WTC11 (cell line): ENCODE results near the gene FOXC2. TPM values are rescaled to one million over a fixed set of nuclear protein-coding genes. Genes with fewer than 3 reads are reported as not detected.

Experiments used
- ATAC-seq: fragments of 200-7000 bp; cut with Tn5 transposase; 2 replicates; pipeline ENCODE4 v1.10.0; 2021; ENCODE audit warnings: mild to moderate bottlenecking, moderate library complexity
- CTCF ChIA-PET: fragments of 300-600 bp; sonication (Branson Sonifier 250); formaldehyde crosslinking; loops from one replicate; lab custom pipeline; 2021; ENCODE audit warnings: antibody characterized with exemption; lab: Charles Lee
- POLR2A ChIA-PET: fragments of 350-600 bp; sonication (Branson Sonifier 250); formaldehyde crosslinking; loops from one replicate; lab custom pipeline; 2021; ENCODE audit warnings: antibody characterized with exemption; lab: Charles Lee
- DNase-seq: peaks from one replicate; pipeline ENCODE4 v3.0.0; 2021; ENCODE audit warnings: low spot score
- H3K27ac Mint-ChIP-seq: 2 replicates; pipeline ENCODE4 v1.8.0; 2021; ENCODE audit warnings: mixed read lengths
- H3K27me3 Mint-ChIP-seq: 2 replicates; pipeline ENCODE4 v1.8.0; 2021; ENCODE audit warnings: low read depth, mild to moderate bottlenecking, moderate library complexity, mixed read lengths
- H3K36me3 Mint-ChIP-seq: 2 replicates; pipeline ENCODE4 v1.8.0; 2021; ENCODE audit warnings: mixed read lengths
- H3K4me1 Mint-ChIP-seq: 2 replicates; pipeline ENCODE4 v1.8.0; 2022; ENCODE audit warnings: mixed read lengths
- H3K4me3 Mint-ChIP-seq: 2 replicates; pipeline ENCODE4 v1.8.0; 2021; ENCODE audit warnings: mild to moderate bottlenecking, moderate library complexity, mixed read lengths
- H3K9me3 Mint-ChIP-seq: 2 replicates; pipeline ENCODE4 v1.8.0; 2021; ENCODE audit warnings: mixed read lengths
- ELF4 ChIP-seq: sonication (generic); formaldehyde crosslinking; IDR thresholded peaks from 2 replicates; pipeline ENCODE4 v1.8.1; 2022; ENCODE audit warnings: low read depth, mild to moderate bottlenecking, moderate library complexity, missing genetic modification reagents
- FOXJ3 ChIP-seq: sonication (generic); formaldehyde crosslinking; IDR thresholded peaks from 2 replicates; pipeline ENCODE4 v1.9.0; 2021; ENCODE audit warnings: missing genetic modification reagents, mild to moderate bottlenecking, borderline replicate concordance
- GTF2I ChIP-seq: fragments of 250-450 bp; sonication (Bioruptor Pico); conservative IDR thresholded peaks from 2 replicates; pipeline ENCODE4 v1.4.0; 2021; ENCODE audit warnings: mild to moderate bottlenecking
- HMGA2 ChIP-seq: fragments of 250-450 bp; sonication (Bioruptor Pico); IDR thresholded peaks from 2 replicates; pipeline ENCODE4 v1.4.0; 2021; ENCODE audit warnings: mild to moderate bottlenecking, moderate library complexity
- IRF2 ChIP-seq: sonication (generic); formaldehyde crosslinking; IDR thresholded peaks from 2 replicates; pipeline ENCODE4 v1.8.0; 2022; ENCODE audit warnings: low read depth, missing genetic modification reagents, borderline replicate concordance
- JUN ChIP-seq: sonication (generic); formaldehyde crosslinking; IDR thresholded peaks from 2 replicates; pipeline ENCODE4 v1.8.0; 2023; ENCODE audit warnings: mild to moderate bottlenecking, missing genetic modification reagents
- NFYB ChIP-seq: sonication (generic); formaldehyde crosslinking; conservative IDR thresholded peaks from 2 replicates; pipeline ENCODE4 v1.8.0; 2022; ENCODE audit warnings: low read depth, missing genetic modification reagents
- PRRX2 ChIP-seq: fragments of 250-450 bp; sonication (Bioruptor Pico); IDR thresholded peaks from 2 replicates; pipeline ENCODE4 v1.8.0; 2021; ENCODE audit warnings: mild to moderate bottlenecking
- RELA ChIP-seq: sonication (generic); formaldehyde crosslinking; IDR thresholded peaks from 2 replicates; pipeline ENCODE4 v1.8.1; 2022; ENCODE audit warnings: missing genetic modification reagents, mild to moderate bottlenecking, borderline replicate concordance
- SMAD3 ChIP-seq: sonication (generic); formaldehyde crosslinking; IDR thresholded peaks from 2 replicates; pipeline ENCODE4 v1.8.0; 2022; ENCODE audit warnings: missing genetic modification reagents, mild to moderate bottlenecking, borderline replicate concordance
- SMAD4 ChIP-seq: sonication (generic); formaldehyde crosslinking; IDR thresholded peaks from 2 replicates; pipeline ENCODE4 v1.8.0; 2022; ENCODE audit warnings: mild to moderate bottlenecking, missing genetic modification reagents
- SOX15 ChIP-seq: fragments of 250-450 bp; sonication (Bioruptor Pico); IDR thresholded peaks from 2 replicates; pipeline ENCODE4 v1.9.0; 2021; ENCODE audit warnings: mild to moderate bottlenecking
- SP1 ChIP-seq: sonication (generic); formaldehyde crosslinking; conservative IDR thresholded peaks from 2 replicates; pipeline ENCODE4 v1.8.1; 2022; ENCODE audit warnings: missing genetic modification reagents
- TCF7 ChIP-seq: sonication (generic); formaldehyde crosslinking; IDR thresholded peaks from 2 replicates; pipeline ENCODE4 v1.8.0; 2022; ENCODE audit warnings: mild to moderate bottlenecking, low read depth, missing genetic modification reagents, moderate library complexity
- ZBTB21 ChIP-seq: sonication (generic); formaldehyde crosslinking; IDR thresholded peaks from 2 replicates; pipeline ENCODE4 v1.8.1; 2023; ENCODE audit warnings: mild to moderate bottlenecking, missing genetic modification reagents, borderline replicate concordance
- ZNF263 ChIP-seq: sonication (generic); formaldehyde crosslinking; IDR thresholded peaks from 2 replicates; pipeline ENCODE4 v1.8.1; 2022; ENCODE audit warnings: low read depth, mild to moderate bottlenecking, moderate library complexity, missing genetic modification reagents
- ZNF416 ChIP-seq: fragments of 250-450 bp; sonication (Bioruptor Pico); IDR thresholded peaks from 2 replicates; pipeline ENCODE4 v1.9.0; 2021; ENCODE audit warnings: mild to moderate bottlenecking, inconsistent platforms
- ZNF423 ChIP-seq: fragments of 250-450 bp; sonication (Bioruptor Pico); IDR thresholded peaks from 2 replicates; pipeline ENCODE4 v2.1.2; 2022; ENCODE audit warnings: mild to moderate bottlenecking, moderate library complexity
- total RNA-seq: library from RNA; stranded (reverse); gene quantifications from 3 replicates; pipeline ENCODE4 v1.2.3, GENCODE V29; 2021
- TF ChIP-seq, protein P1 (sequence below): fragments of 250-450 bp; sonication (Bioruptor Pico); IDR thresholded peaks from 2 replicates; pipeline ENCODE4 v1.9.0; 2021; ENCODE audit warnings: mild to moderate bottlenecking
- TF ChIP-seq, protein P2 (sequence below): sonication (generic); formaldehyde crosslinking; IDR thresholded peaks from 2 replicates; pipeline ENCODE4 v1.8.0; 2022; ENCODE audit warnings: mild to moderate bottlenecking, missing genetic modification reagents
- TF ChIP-seq, protein P3 (sequence below): sonication (generic); formaldehyde crosslinking; IDR thresholded peaks from 2 replicates; pipeline ENCODE4 v1.8.1; 2023; ENCODE audit warnings: mild to moderate bottlenecking, missing genetic modification reagents
- TF ChIP-seq, protein P4 (sequence below): sonication (generic); formaldehyde crosslinking; IDR thresholded peaks from 2 replicates; pipeline ENCODE4 v1.8.1; 2023; ENCODE audit warnings: mild to moderate bottlenecking, missing genetic modification reagents
- TF ChIP-seq, protein P5 (sequence below): sonication (generic); formaldehyde crosslinking; IDR thresholded peaks from 2 replicates; pipeline ENCODE4 v1.8.1; 2022; ENCODE audit warnings: mild to moderate bottlenecking, missing genetic modification reagents, moderate library complexity, borderline replicate concordance
- TF ChIP-seq, protein P6 (sequence below): fragments of 250-450 bp; sonication (Bioruptor Pico); IDR thresholded peaks from 2 replicates; pipeline ENCODE4 v1.9.0; 2021; ENCODE audit warnings: mild to moderate bottlenecking

FOXC2 gene
- total RNA-seq, 1 experiment from 2014 or later = 0.28 TPM

DNA sequence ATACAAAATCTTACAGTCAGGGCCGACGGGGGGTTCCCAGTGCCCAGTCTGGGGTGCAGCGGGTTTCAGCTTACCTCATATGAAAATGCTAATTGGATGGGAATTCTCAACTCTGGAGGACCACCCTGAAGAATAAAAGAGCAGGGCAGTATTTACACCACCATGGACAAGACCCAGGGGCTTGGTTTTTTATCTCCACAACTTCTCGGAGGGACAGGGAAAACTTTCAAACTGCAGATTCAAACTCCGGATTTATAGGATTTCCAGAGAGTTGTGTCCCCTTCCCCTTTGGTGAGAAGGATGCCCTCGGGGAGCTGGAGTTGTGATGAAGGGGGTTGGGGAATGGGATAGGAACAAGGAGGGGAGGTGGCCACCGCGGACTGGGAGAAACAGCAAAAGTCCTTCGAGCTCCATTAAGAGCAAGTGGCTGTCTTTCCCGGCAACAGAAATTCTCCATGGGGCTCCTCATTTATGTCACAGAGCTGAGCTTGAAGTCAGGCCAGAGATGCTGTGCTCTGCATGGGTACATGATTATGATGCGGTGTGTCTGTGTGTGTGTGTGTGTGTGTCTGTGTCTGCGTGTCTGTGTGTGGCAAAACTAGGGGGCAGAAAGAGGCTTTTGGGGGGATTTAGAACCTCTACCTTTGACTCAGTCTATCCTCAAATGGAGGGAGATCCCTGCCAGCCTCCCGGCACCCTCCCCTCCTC, 27.4 kb downstream of the FOXC2 start:
- CTCF ChIA-PET = interaction anchor here (1.8 to 2.4 kb wide), 2 partner anchors 167 to 280 kb away, joined by 6 to 11 read pairs; no protein-coding TSS in a partner anchor

DNA sequence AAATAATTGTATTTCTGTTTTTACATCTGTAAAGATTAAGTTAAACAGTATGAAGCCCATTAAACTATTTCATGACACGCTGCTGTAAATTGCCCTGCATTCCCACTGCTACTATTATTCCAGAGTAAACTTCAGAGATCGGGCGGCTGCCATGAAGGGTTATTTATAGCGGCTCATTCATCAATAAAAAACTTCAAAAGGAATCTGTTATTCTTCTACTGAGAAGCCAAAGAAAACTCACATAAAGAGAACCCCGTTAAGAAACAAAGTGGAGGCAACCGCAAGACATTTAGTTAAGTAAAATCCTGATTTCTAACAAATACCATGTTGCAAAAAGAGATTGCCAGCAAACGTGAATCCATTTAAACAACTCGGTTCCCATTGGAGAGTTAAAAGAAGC, 28.1 kb downstream of the FOXC2 start:
- POLR2A ChIA-PET = no interaction called here
- DNase-seq (no peak), ATAC-seq (no peak)
- Mint-ChIP-seq H3K27ac (no peak overlapping the region), H3K36me3 (no peaks in the 10 kb centered on the region), H3K4me1 (peaks cover 4% of the 10 kb centered on the region; the same call in 1 of the 2 replicates), H3K4me3 (no peak overlapping the region), H3K9me3 (peaks cover 9% of the 10 kb centered on the region), H3K27me3 (peaks cover 3% of the 10 kb centered on the region; the same call in 1 of the 2 replicates)
- TF ChIP-seq, protein P1, sequence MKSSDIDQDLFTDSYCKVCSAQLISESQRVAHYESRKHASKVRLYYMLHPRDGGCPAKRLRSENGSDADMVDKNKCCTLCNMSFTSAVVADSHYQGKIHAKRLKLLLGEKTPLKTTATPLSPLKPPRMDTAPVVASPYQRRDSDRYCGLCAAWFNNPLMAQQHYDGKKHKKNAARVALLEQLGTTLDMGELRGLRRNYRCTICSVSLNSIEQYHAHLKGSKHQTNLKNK (CRISPR knock-in tag) = no peak
- TF ChIP-seq ZNF423 (CRISPR knock-in tag) = no peak
- CTCF ChIA-PET = interaction anchor here (2.4 kb wide), 1 partner anchor 279 kb away, joined by 11 read pairs; no protein-coding TSS in a partner anchor

More for the DNA sequence above, 27.4 kb downstream of the FOXC2 start:
- POLR2A ChIA-PET = no interaction called here
- H3K4me1 Mint-ChIP-seq = peaks cover 4% of the 10 kb centered on the region; the same call in 1 of the 2 replicates
- H3K27me3 Mint-ChIP-seq = peaks cover 7% of the 10 kb centered on the region; the same call in 1 of the 2 replicates
- H3K4me3 Mint-ChIP-seq = no peak overlapping the region
- TF ChIP-seq SOX15 (CRISPR knock-in tag) (no peak), HMGA2 (CRISPR knock-in tag) (no peak), SMAD4 (no peak), GTF2I (no peak), JUN (CRISPR knock-in tag) (no peak), ELF4 (no peak), SP1 (no peak), NFYB (CRISPR knock-in tag) (no peak), ZNF416 (CRISPR knock-in tag) (no peak), FOXJ3 (no peak)
- H3K27ac Mint-ChIP-seq = no peak overlapping the region
- ATAC-seq = no peak
- peaks cover 9% of the 10 kb centered on the region for H3K9me3 Mint-ChIP-seq
- H3K36me3 Mint-ChIP-seq = no peaks in the 10 kb centered on the region
- DNase-seq = no peak

DNA sequence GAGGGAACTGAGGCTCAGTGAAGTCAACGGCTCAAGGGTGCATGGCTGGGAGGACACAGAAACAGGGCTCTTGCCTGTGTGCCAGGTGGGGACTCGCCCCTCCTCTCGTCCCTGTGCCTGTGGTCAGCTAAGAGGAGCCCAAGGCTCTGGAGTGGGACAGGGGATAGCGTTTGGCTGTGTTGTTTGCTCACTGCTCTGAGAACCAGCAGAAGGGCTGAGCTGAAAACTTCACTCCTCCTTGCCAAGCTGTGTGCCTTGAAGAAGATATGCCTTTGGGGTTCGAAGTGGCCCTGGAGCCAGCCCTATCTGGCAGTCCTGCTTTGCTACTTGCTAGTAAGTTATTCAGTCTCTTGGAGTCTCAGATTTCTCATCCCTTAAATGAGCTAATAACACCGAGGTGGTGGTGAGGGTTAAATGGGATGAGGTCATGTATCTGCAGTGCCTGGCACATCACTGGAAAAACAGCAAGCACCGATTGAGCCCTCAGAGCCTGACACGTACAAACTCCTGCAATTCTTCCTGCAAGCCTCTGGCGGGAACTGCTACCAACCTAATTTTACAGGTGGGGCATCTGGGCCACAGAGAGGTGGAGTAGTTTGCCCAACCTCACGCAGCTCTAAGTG, 29.5 kb downstream of the FOXC2 start:
- Mint-ChIP-seq H3K4me3 (no peak overlapping the region), H3K4me1 (peaks cover 4% of the 10 kb centered on the region; the same call in 1 of the 2 replicates), H3K36me3 (no peaks in the 10 kb centered on the region), H3K27ac (no peak overlapping the region), H3K9me3 (peaks cover 8% of the 10 kb centered on the region), H3K27me3 (peaks cover 3% of the 10 kb centered on the region; the same call in 1 of the 2 replicates)
- POLR2A ChIA-PET = no interaction called here
- DNase-seq = no peak
- ATAC-seq = no peak
- CTCF ChIA-PET = no interaction called here
- TF ChIP-seq, protein P2, sequence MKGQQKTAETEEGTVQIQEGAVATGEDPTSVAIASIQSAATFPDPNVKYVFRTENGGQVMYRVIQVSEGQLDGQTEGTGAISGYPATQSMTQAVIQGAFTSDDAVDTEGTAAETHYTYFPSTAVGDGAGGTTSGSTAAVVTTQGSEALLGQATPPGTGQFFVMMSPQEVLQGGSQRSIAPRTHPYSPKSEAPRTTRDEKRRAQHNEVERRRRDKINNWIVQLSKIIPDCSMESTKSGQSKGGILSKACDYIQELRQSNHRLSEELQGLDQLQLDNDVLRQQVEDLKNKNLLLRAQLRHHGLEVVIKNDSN (CRISPR knock-in tag) = no peak
- TF ChIP-seq SMAD3 (CRISPR knock-in tag) = no peak
- TF ChIP-seq, protein P3, sequence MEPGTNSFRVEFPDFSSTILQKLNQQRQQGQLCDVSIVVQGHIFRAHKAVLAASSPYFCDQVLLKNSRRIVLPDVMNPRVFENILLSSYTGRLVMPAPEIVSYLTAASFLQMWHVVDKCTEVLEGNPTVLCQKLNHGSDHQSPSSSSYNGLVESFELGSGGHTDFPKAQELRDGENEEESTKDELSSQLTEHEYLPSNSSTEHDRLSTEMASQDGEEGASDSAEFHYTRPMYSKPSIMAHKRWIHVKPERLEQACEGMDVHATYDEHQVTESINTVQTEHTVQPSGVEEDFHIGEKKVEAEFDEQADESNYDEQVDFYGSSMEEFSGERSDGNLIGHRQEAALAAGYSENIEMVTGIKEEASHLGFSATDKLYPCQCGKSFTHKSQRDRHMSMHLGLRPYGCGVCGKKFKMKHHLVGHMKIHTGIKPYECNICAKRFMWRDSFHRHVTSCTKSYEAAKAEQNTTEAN (CRISPR knock-in tag) = no peak
- no peak for TF ChIP-seq RELA (CRISPR knock-in tag)
- TF ChIP-seq IRF2 (CRISPR knock-in tag) = no peak
- no peak for TF ChIP-seq PRRX2 (CRISPR knock-in tag)
- TF ChIP-seq TCF7 (CRISPR knock-in tag) = no peak
- TF ChIP-seq ZNF263 (CRISPR knock-in tag) = no peak
- TF ChIP-seq, protein P4, sequence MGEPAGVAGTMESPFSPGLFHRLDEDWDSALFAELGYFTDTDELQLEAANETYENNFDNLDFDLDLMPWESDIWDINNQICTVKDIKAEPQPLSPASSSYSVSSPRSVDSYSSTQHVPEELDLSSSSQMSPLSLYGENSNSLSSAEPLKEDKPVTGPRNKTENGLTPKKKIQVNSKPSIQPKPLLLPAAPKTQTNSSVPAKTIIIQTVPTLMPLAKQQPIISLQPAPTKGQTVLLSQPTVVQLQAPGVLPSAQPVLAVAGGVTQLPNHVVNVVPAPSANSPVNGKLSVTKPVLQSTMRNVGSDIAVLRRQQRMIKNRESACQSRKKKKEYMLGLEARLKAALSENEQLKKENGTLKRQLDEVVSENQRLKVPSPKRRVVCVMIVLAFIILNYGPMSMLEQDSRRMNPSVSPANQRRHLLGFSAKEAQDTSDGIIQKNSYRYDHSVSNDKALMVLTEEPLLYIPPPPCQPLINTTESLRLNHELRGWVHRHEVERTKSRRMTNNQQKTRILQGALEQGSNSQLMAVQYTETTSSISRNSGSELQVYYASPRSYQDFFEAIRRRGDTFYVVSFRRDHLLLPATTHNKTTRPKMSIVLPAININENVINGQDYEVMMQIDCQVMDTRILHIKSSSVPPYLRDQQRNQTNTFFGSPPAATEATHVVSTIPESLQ (CRISPR knock-in tag) = no peak
- TF ChIP-seq, protein P5, sequence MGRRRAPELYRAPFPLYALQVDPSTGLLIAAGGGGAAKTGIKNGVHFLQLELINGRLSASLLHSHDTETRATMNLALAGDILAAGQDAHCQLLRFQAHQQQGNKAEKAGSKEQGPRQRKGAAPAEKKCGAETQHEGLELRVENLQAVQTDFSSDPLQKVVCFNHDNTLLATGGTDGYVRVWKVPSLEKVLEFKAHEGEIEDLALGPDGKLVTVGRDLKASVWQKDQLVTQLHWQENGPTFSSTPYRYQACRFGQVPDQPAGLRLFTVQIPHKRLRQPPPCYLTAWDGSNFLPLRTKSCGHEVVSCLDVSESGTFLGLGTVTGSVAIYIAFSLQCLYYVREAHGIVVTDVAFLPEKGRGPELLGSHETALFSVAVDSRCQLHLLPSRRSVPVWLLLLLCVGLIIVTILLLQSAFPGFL (CRISPR knock-in tag) = no peak
- no peak for TF ChIP-seq ZBTB21 (CRISPR knock-in tag)
- no peak for TF ChIP-seq FOXJ3
- TF ChIP-seq, protein P6, sequence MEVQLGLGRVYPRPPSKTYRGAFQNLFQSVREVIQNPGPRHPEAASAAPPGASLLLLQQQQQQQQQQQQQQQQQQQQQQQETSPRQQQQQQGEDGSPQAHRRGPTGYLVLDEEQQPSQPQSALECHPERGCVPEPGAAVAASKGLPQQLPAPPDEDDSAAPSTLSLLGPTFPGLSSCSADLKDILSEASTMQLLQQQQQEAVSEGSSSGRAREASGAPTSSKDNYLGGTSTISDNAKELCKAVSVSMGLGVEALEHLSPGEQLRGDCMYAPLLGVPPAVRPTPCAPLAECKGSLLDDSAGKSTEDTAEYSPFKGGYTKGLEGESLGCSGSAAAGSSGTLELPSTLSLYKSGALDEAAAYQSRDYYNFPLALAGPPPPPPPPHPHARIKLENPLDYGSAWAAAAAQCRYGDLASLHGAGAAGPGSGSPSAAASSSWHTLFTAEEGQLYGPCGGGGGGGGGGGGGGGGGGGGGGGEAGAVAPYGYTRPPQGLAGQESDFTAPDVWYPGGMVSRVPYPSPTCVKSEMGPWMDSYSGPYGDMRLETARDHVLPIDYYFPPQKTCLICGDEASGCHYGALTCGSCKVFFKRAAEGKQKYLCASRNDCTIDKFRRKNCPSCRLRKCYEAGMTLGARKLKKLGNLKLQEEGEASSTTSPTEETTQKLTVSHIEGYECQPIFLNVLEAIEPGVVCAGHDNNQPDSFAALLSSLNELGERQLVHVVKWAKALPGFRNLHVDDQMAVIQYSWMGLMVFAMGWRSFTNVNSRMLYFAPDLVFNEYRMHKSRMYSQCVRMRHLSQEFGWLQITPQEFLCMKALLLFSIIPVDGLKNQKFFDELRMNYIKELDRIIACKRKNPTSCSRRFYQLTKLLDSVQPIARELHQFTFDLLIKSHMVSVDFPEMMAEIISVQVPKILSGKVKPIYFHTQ (CRISPR knock-in tag) = no peak
